Nucleus accumbens (tissue), 56 donors: ENCODE data around the gene DNAI4.
A peak's percentile ranks its signal among the peaks of the same experiment; 100 is the strongest.

Source experiments
- DNase-seq, 56 donors: peaks; one replicate each; lab custom pipeline; 2025; lab: John Stamatoyannopoulos, UW

DNAI4 gene

GRCh38 chr1:66770694-66771093, 154.0 kb downstream of the DNAI4 start:
- no peak for DNase-seq

GRCh38 chr1:66770240-66770639, 154.4 kb downstream of the DNAI4 start:
- no peak for DNase-seq

GRCh38 chr1:66769512-66770229, 155.0 kb downstream of the DNAI4 start:
- no peak for DNase-seq

GRCh38 chr1:66768965-66769364, 155.7 kb downstream of the DNAI4 start:
- no peak for DNase-seq

GRCh38 chr1:66767626-66768025, 157.0 kb downstream of the DNAI4 start:
- DNase-seq: no peak

GRCh38 chr1:66764994-66765578, 159.6 kb downstream of the DNAI4 start:
- DNase-seq: peak in 17 of 56 donors; percentile 0 to 67 (median 10)
